ENCODE results near the gene LRMDA.

The LRMDA gene

GRCh38 chr10:76082956-76083355 is 651.5 kb downstream of the LRMDA start:
- H3K9me3 ChIP-seq (ENCODE audit: insufficient read depth, low read depth, low read length): no peaks in the 10 kb centered on the region
- H3K36me3 ChIP-seq (ENCODE audit: insufficient read depth, low read length): no peaks in the 10 kb centered on the region
- no peaks in the 10 kb centered on the region for H3F3A ChIP-seq (ENCODE audit: low read depth)
- H3K4me1 ChIP-seq (ENCODE audit: insufficient read depth, low read length, poor library complexity, severe bottlenecking): no peaks in the 10 kb centered on the region
- no peaks in the 10 kb centered on the region for H3K9me2 ChIP-seq (replicated peaks; ENCODE audit: low read depth, low read length)
- H3K4me3 ChIP-seq (ENCODE audit: low read length, poor library complexity, severe bottlenecking): no peak overlapping the region
- no peak overlapping the region for H2AFZ ChIP-seq (ENCODE audit: low read length)
- H3K4me2 ChIP-seq (ENCODE audit: low read depth, low read length, poor library complexity, severe bottlenecking): no peak overlapping the region
- no peaks in the 10 kb centered on the region for H3K27me3 ChIP-seq (ENCODE audit: insufficient read depth, low read length, poor library complexity, severe bottlenecking)
- no peaks in the 10 kb centered on the region for H3K79me2 ChIP-seq (ENCODE audit: insufficient read depth, low read length)
- no peaks in the 10 kb centered on the region for H4K20me1 ChIP-seq (ENCODE audit: insufficient read depth, low read length, poor library complexity, severe bottlenecking)
- TF ChIP-seq CTCF (conservative IDR thresholded peaks at IDR 0.05; ENCODE audit: low read length): no peak
- no peak for TF ChIP-seq EZH2phosphoT487 (IDR thresholded peaks at IDR 0.05; ENCODE audit: borderline replicate concordance)
- H3K9ac ChIP-seq (ENCODE audit: low read depth, low read length, poor library complexity, severe bottlenecking): no peak overlapping the region

- Histone ChIP-seq H4K20me1 (ENCODE audit: insufficient read depth, low read length, poor library complexity, severe bottlenecking) (no peaks in the 10 kb centered on the region), H3F3A (ENCODE audit: low read depth) (no peaks in the 10 kb centered on the region), H3K4me1 (ENCODE audit: insufficient read depth, low read length, poor library complexity, severe bottlenecking) (no peaks in the 10 kb centered on the region), H3K4me2 (ENCODE audit: low read depth, low read length, poor library complexity, severe bottlenecking) (no peak overlapping the region), H2AFZ (ENCODE audit: low read length) (no peak overlapping the region), H3K9ac (ENCODE audit: low read depth, low read length, poor library complexity, severe bottlenecking) (no peak overlapping the region), H3K79me2 (ENCODE audit: insufficient read depth, low read length) (no peaks in the 10 kb centered on the region), H3K4me3 (ENCODE audit: low read length, poor library complexity, severe bottlenecking) (no peak overlapping the region), H3K9me2 (replicated peaks; ENCODE audit: low read depth, low read length) (no peaks in the 10 kb centered on the region), H3K9me3 (ENCODE audit: insufficient read depth, low read depth, low read length) (no peaks in the 10 kb centered on the region), H3K36me3 (ENCODE audit: insufficient read depth, low read length) (no peaks in the 10 kb centered on the region), H3K27me3 (ENCODE audit: insufficient read depth, low read length, poor library complexity, severe bottlenecking) (no peaks in the 10 kb centered on the region)
- no peak for TF ChIP-seq EZH2phosphoT487 (IDR thresholded peaks at IDR 0.05; ENCODE audit: borderline replicate concordance)
- TF ChIP-seq CTCF (conservative IDR thresholded peaks at IDR 0.05; ENCODE audit: low read length): no peak
Measured at GRCh38 chr10:76085002-76085816, 653.8 kb downstream of the LRMDA start.

- Histone ChIP-seq H3K4me1 (ENCODE audit: insufficient read depth, low read length, poor library complexity, severe bottlenecking) (no peaks in the 10 kb centered on the region), H3K36me3 (ENCODE audit: insufficient read depth, low read length) (no peaks in the 10 kb centered on the region), H3K9me3 (ENCODE audit: insufficient read depth, low read depth, low read length) (no peaks in the 10 kb centered on the region), H3K4me2 (ENCODE audit: low read depth, low read length, poor library complexity, severe bottlenecking) (no peak overlapping the region), H2AFZ (ENCODE audit: low read length) (no peak overlapping the region), H3K79me2 (ENCODE audit: insufficient read depth, low read length) (no peaks in the 10 kb centered on the region), H3K27me3 (ENCODE audit: insufficient read depth, low read length, poor library complexity, severe bottlenecking) (no peaks in the 10 kb centered on the region), H3F3A (ENCODE audit: low read depth) (no peaks in the 10 kb centered on the region), H3K9ac (ENCODE audit: low read depth, low read length, poor library complexity, severe bottlenecking) (no peak overlapping the region), H3K9me2 (replicated peaks; ENCODE audit: low read depth, low read length) (no peaks in the 10 kb centered on the region), H4K20me1 (ENCODE audit: insufficient read depth, low read length, poor library complexity, severe bottlenecking) (no peaks in the 10 kb centered on the region), H3K4me3 (ENCODE audit: low read length, poor library complexity, severe bottlenecking) (no peak overlapping the region)
- TF ChIP-seq CTCF (conservative IDR thresholded peaks at IDR 0.05; ENCODE audit: low read length) (no peak), EZH2phosphoT487 (IDR thresholded peaks at IDR 0.05; ENCODE audit: borderline replicate concordance) (no peak)
Measured at GRCh38 chr10:76085817-76086167, 654.4 kb downstream of the LRMDA start.

Data from Loucy (cell line).